T-cell (primary cell): ENCODE results near the gene HELZ. TPM values are rescaled to one million over a fixed set of nuclear protein-coding genes. Genes with fewer than 3 reads are reported as not detected.
A peak's percentile ranks its signal among the peaks of the same experiment; 100 is the strongest.
"Not testable (repeated sequence)": the region's sequence is repeated elsewhere in the genome, so short reads cannot be mapped to it uniquely, and the experiment has no call there.

ENCODE experiments used
- ATAC-seq, 4 experiments: fragments of 200-7000 bp in 3 of 4; fragments of 150-1000 bp in 1 of 4; cut with Tn5 transposase; replicated peaks in 1 of 4; 1 replicate in 3 of 4; 2 replicates in 1 of 4; pipeline ENCODE4 v1.10.0; 2021; ENCODE audit warnings: moderate library complexity in 3 of 4, mild to moderate bottlenecking in 2 of 4, moderate number of reproducible peaks in 1 of 4
- CTCF ChIA-PET, 2 donors: fragments of 300-600 bp; sonication (Branson Sonifier 250); formaldehyde crosslinking; loops; one replicate each; lab custom pipeline; 2022; ENCODE audit warnings: antibody characterized with exemption in 2 of 2; lab: Charles Lee
- POLR2A ChIA-PET, 2 donors: fragments of 300-600 bp; sonication (Branson Sonifier 250); formaldehyde crosslinking; loops; one replicate each; lab custom pipeline; 2022; ENCODE audit warnings: antibody characterized with exemption in 2 of 2; lab: Charles Lee
- DNase-seq, 35 experiments: peaks; one replicate each; pipeline versions ENCODE4 v3.0.0 to v3.0.0-alpha.2; 2013 to 2023
- H3K27ac ChIP-seq: one replicate; pipeline ENCODE4 v1.5.1; 2013; ENCODE audit warnings: low read length
- H3K27me3 ChIP-seq, 2 experiments: replicated peaks in 1 of 2; 1 replicate in 1 of 2; 2 replicates in 1 of 2; pipeline versions ENCODE4 v1.6.1 to v1.7.0; 2013; ENCODE audit warnings: low read length in 1 of 2, mixed read lengths in 1 of 2; ENCODE audit not compliant: control insufficient read depth in 2 of 2, insufficient read depth in 2 of 2; ENCODE audit errors: extremely low read depth in 1 of 2
- H3K36me3 ChIP-seq, 2 donors: 1 replicate in 1 of 2; 2 replicates in 1 of 2; pipeline versions ENCODE4 v1.6.1 to v1.7.0; 2013; ENCODE audit warnings: low read length in 1 of 2; ENCODE audit not compliant: control insufficient read depth in 2 of 2, insufficient read depth in 1 of 2; ENCODE audit errors: extremely low read depth in 1 of 2
- H3K4me1 ChIP-seq, 2 experiments: 1 replicate in 1 of 2; 2 replicates in 1 of 2; pipeline versions ENCODE4 v1.6.1 to v1.7.0; 2013; ENCODE audit warnings: low read length in 2 of 2, mixed read lengths in 1 of 2; ENCODE audit not compliant: insufficient read depth in 2 of 2, control insufficient read depth in 1 of 2; ENCODE audit errors: extremely low read depth in 1 of 2
- H3K4me3 ChIP-seq, 2 donors: 1 replicate in 1 of 2; 2 replicates in 1 of 2; pipeline versions ENCODE4 v1.5.1 to v1.7.0; 2013; ENCODE audit warnings: mild to moderate bottlenecking in 2 of 2, low read length in 1 of 2, moderate library complexity in 1 of 2; ENCODE audit not compliant: control insufficient read depth in 1 of 2; ENCODE audit errors: extremely low read depth in 1 of 2
- H3K9me3 ChIP-seq: 2 replicates; pipeline ENCODE4 v1.7.0; 2013
- H3K27ac Mint-ChIP-seq, 2 donors: one replicate each; pipeline ENCODE4 v1.8.0; 2020 to 2021; ENCODE audit warnings: mild to moderate bottlenecking in 2 of 2, mixed read lengths in 2 of 2
- H3K27me3 Mint-ChIP-seq, 2 donors: one replicate each; pipeline ENCODE4 v1.8.0; 2021 to 2022; ENCODE audit warnings: mixed read lengths in 2 of 2
- H3K36me3 Mint-ChIP-seq: one replicate; pipeline ENCODE4 v1.8.0; 2021; ENCODE audit warnings: mixed read lengths
- H3K4me1 Mint-ChIP-seq, 3 donors: one replicate each; pipeline ENCODE4 v1.8.0; 2020 to 2022; ENCODE audit warnings: mixed read lengths in 3 of 3, mild to moderate bottlenecking in 1 of 3
- H3K4me3 Mint-ChIP-seq, 3 donors: one replicate each; pipeline ENCODE4 v1.8.0; 2020 to 2022; ENCODE audit warnings: mild to moderate bottlenecking in 3 of 3, mixed read lengths in 3 of 3, moderate library complexity in 3 of 3
- H3K9me3 Mint-ChIP-seq, 3 donors: one replicate each; pipeline ENCODE4 v1.8.0; 2020 to 2022; ENCODE audit warnings: mixed read lengths in 3 of 3
- WGBS: methylation state at CpG from one replicate; pipeline ENCODE4 v1.1.5; 2013; ENCODE audit warnings: missing lambda C conversion rate; ENCODE audit not compliant: insufficient coverage; 5-methylcytosine and 5-hydroxymethylcytosine counted together
- total RNA-seq, 35 experiments: library from RNA in 6 of 35; stranded (reverse) in 6 of 35; fragments of 120-200 nt in 1 of 35; gene quantifications; one replicate each; pipeline versions ENCODE4 v1.2.1 to v1.2.4 and lab custom pipeline; 2013 to 2026

The HELZ gene
- total RNA-seq, 5 donors from 2014 or later (not counting 1 experiment from before 2014, with no cell fraction given) = 76.0 to 115 (median 91.6) TPM

DNA sequence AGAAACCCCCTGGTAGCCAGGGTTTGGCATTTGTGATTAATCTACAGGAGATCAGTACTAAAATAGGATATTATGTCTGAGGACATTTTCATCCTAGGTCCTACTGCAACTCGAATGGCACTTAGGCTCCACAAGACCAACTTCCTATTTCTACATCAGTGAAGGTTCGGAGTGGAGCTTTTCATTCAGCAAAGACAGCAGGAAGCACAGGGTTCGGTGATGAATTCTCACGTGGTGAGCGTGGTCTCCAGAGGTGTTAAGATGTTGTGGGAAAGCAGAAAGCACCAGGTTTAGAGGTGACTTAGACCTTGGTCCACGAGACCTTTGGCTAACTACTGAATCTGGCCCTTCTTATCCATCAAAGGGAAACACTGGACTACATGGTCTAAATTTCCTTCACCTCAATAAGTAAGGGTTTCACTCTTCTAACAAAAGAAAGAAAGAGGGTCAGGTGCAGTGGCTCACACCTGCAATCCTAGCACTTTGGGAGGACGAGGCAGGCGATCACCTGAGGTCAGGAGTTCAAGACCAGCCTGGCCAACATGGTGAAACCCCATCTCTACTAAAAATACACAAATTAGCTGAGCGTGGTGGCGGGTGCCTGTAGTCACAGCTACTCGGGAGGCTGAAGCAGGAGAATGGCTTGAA lies 13.9 kb upstream of the HELZ start:
- ChIA-PET POLR2A (interaction anchor here (0.5 to 0.6 kb wide), 3 partner anchors 16 to 979 kb away, joined by 4 to 11 read pairs (median 6); no protein-coding TSS in a partner anchor), CTCF (interaction anchor here (0.6 to 1.0 kb wide), 5 partner anchors 9 to 39 kb away, joined by 5 read pairs; no protein-coding TSS in a partner anchor)
- Histone ChIP-seq H3K27ac (no peak overlapping the region), H3K9me3 (no peaks in the 10 kb centered on the region), H3K36me3 (no peaks in the 10 kb centered on the region), H3K27me3 (no peaks in the 10 kb centered on the region), H3K4me3 (peak overlapping the region in 1 of 2 donors; percentile 4), H3K4me1 (peaks cover 8 to 32% of the 10 kb centered on the region in 2 experiments)
- H3K36me3 Mint-ChIP-seq = no peaks in the 10 kb centered on the region
- WGBS = 25% methylated on average over 4 of the region's 11 CpGs
- peak overlapping the region; percentile 24 to 39 (median 37) for H3K4me3 Mint-ChIP-seq
- peak overlapping the region in 1 of 2 donors; percentile 65 for H3K27ac Mint-ChIP-seq
- DNase-seq = peak in 26 of 35 experiments; percentile 10 to 69 (median 32)
- peak in 2 of 4 experiments; percentile 54 to 63 for ATAC-seq
- H3K4me1 Mint-ChIP-seq = peaks cover 20 to 30% (median 21%) of the 10 kb centered on the region in 3 donors
- peaks cover 0 to 5% (median 0%) of the 10 kb centered on the region in 3 donors for H3K9me3 Mint-ChIP-seq
- H3K27me3 Mint-ChIP-seq = no peaks in the 10 kb centered on the region

GRCh38 chr17:67256075-67256732 lies 11.2 kb upstream of the HELZ start:
- ChIA-PET POLR2A (no interaction called here), CTCF (no interaction called here)
- peaks cover 0 to 5% (median 0%) of the 10 kb centered on the region in 3 donors for H3K9me3 Mint-ChIP-seq
- no peaks in the 10 kb centered on the region for H3K9me3 ChIP-seq
- ATAC-seq = no peak
- no peak overlapping the region for H3K27ac Mint-ChIP-seq
- no peaks in the 10 kb centered on the region for H3K36me3 ChIP-seq
- H3K4me1 Mint-ChIP-seq = peaks cover 20 to 28% (median 21%) of the 10 kb centered on the region in 3 donors
- WGBS = 100% methylated on average over 1 of the region's 5 CpGs
- H3K4me3 ChIP-seq = no peak overlapping the region
- no peak for DNase-seq
- no peaks in the 10 kb centered on the region for H3K27me3 Mint-ChIP-seq
- H3K4me3 Mint-ChIP-seq = no peak overlapping the region
- H3K36me3 Mint-ChIP-seq = no peaks in the 10 kb centered on the region
- H3K27me3 ChIP-seq = no peaks in the 10 kb centered on the region
- no peak overlapping the region for H3K27ac ChIP-seq
- H3K4me1 ChIP-seq = peaks cover 8 to 32% of the 10 kb centered on the region in 2 experiments

DNA sequence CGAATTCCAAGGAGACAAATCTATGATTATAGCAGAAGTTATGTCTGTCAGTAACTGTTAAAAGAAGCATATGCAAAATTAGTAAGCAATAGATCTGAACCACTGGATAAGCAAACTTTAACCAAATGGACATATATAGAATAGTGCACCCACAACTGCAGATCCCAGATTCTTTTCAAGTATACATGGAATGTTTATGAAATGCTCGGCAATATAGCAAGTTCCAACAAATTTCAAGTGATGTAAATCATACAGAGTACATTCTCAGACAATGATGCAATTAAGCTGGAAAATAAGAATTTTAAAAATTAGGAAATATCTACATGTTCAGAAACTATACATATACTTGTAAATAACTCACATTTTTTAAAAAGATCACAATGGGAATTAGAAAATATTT lies 8.4 kb upstream of the HELZ start:
- no peaks in the 10 kb centered on the region for H3K9me3 ChIP-seq
- Mint-ChIP-seq H3K4me1 (peaks cover 11 to 21% (median 11%) of the 10 kb centered on the region in 3 donors), H3K27ac (no peak overlapping the region), H3K9me3 (peaks cover 0 to 5% (median 0%) of the 10 kb centered on the region in 3 donors), H3K27me3 (no peaks in the 10 kb centered on the region), H3K36me3 (no peaks in the 10 kb centered on the region), H3K4me3 (no peak overlapping the region)
- H3K27me3 ChIP-seq = no peaks in the 10 kb centered on the region
- no peak for ATAC-seq
- H3K27ac ChIP-seq = no peak overlapping the region
- no peak for DNase-seq
- peaks cover 3 to 23% of the 10 kb centered on the region in 2 experiments for H3K4me1 ChIP-seq
- CTCF ChIA-PET = interaction anchor here in 1 of 2 donors (0.7 to 0.8 kb wide), 2 partner anchors 9 to 203 kb away, joined by 3 read pairs; partner anchors contain the start of gene HELZ
- no peak overlapping the region for H3K4me3 ChIP-seq
- H3K36me3 ChIP-seq = no peaks in the 10 kb centered on the region
- no CpG with 5 or more reads among the region's 2 CpGs for WGBS
- POLR2A ChIA-PET = no interaction called here

- ATAC-seq, H3K36me3 Mint-ChIP-seq, H3K9me3 Mint-ChIP-seq, H3K27ac Mint-ChIP-seq, H3K4me3 ChIP-seq, H3K27me3 ChIP-seq, CTCF ChIA-PET, POLR2A ChIA-PET, H3K9me3 ChIP-seq, H3K36me3 ChIP-seq, DNase-seq, H3K27me3 Mint-ChIP-seq, H3K4me3 Mint-ChIP-seq, H3K27ac ChIP-seq: not testable (repeated sequence)
- peaks cover 9 to 23% (median 15%) of the 10 kb centered on the region in 3 donors for H3K4me1 Mint-ChIP-seq
- no CpG with 5 or more reads among the region's 4 CpGs for WGBS
- H3K4me1 ChIP-seq = peaks cover 0 to 22% of the 10 kb centered on the region in 2 experiments
These were observed 6.6 kb upstream of the HELZ start for GRCh38 chr17:67251586-67251985.

DNA sequence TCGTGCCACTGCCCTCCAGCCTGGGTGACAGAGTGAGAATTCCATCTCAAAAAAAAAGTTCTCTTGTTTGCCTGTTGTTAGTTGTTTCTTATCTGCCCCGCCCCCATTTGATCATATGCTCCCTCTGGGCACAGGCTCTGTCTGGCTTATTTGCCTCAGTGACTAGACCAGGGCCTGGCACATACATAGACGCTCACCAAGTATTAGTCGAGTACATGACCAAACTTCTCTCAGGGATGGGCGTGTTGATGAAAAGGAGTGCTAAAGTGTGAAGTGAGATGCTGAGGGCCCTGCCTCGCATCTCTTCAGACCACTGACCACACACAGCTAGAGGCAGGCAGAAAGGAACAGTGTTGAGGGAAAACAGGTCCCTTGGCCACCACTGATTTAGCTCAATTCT lies 3.3 kb upstream of the HELZ start:
- ATAC-seq (no peak), DNase-seq (no peak)
- Mint-ChIP-seq H3K27ac (peak overlapping the region in 1 of 2 donors; percentile 6), H3K4me3 (peak overlapping the region in 1 of 3 donors; percentile 92), H3K27me3 (no peaks in the 10 kb centered on the region), H3K36me3 (no peaks in the 10 kb centered on the region), H3K9me3 (no peaks in the 10 kb centered on the region), H3K4me1 (peaks cover 20 to 32% (median 27%) of the 10 kb centered on the region in 3 donors)
- ChIA-PET CTCF (interaction anchor here in 1 of 2 donors (1.5 kb wide), 1 partner anchor 10 kb away, joined by 5 read pairs; no protein-coding TSS in a partner anchor), POLR2A (no interaction called here)
- H3K9me3 ChIP-seq = no peaks in the 10 kb centered on the region
- H3K36me3 ChIP-seq = no peaks in the 10 kb centered on the region
- H3K4me1 ChIP-seq = peaks cover 10 to 36% of the 10 kb centered on the region in 2 experiments
- peaks cover 0 to 6% of the 10 kb centered on the region in 2 experiments for H3K27me3 ChIP-seq
- 100% methylated on average over 1 of the region's 6 CpGs for WGBS
- no peak overlapping the region for H3K4me3 ChIP-seq
- H3K27ac ChIP-seq = no peak overlapping the region

GRCh38 chr17:67247416-67247900 lies 2.5 kb upstream of the HELZ start:
- Mint-ChIP-seq H3K27ac (peak overlapping the region; percentile 73 to 94), H3K4me1 (peaks cover 27 to 39% (median 34%) of the 10 kb centered on the region in 3 donors), H3K4me3 (peak overlapping the region; percentile 80 to 92 (median 83)), H3K27me3 (no peaks in the 10 kb centered on the region), H3K36me3 (no peaks in the 10 kb centered on the region), H3K9me3 (no peaks in the 10 kb centered on the region)
- Histone ChIP-seq H3K4me1 (peaks cover 13 to 36% of the 10 kb centered on the region in 2 experiments), H3K9me3 (no peaks in the 10 kb centered on the region), H3K36me3 (no peaks in the 10 kb centered on the region), H3K27me3 (peaks cover 0 to 6% of the 10 kb centered on the region in 2 experiments), H3K4me3 (no peak overlapping the region), H3K27ac (peak overlapping the region; percentile 62)
- ATAC-seq (no peak), DNase-seq (no peak)
- WGBS = 98% methylated on average over 9 of the region's 12 CpGs
- ChIA-PET CTCF (interaction anchor here (0.6 to 1.5 kb wide), 3 partner anchors 11 to 43 kb away, joined by 3 to 5 read pairs (median 3); no protein-coding TSS in a partner anchor), POLR2A (interaction anchor here in 1 of 2 donors (0.9 kb wide), 1 partner anchor 26 kb away, joined by 3 read pairs; no protein-coding TSS in a partner anchor)
